H1 (cell line): ENCODE data around the gene EPB42. TPM values are rescaled to one million over a fixed set of nuclear protein-coding genes. Genes with fewer than 3 reads are reported as not detected.
"Not testable (repeated sequence)": the region's sequence is repeated elsewhere in the genome, so short reads cannot be mapped to it uniquely, and the experiment has no call there.

Experiments used
- CTCF ChIA-PET: fragments of 300-600 bp; sonication (Branson Sonifier 250); formaldehyde crosslinking; loops from one replicate; lab custom pipeline; 2021; ENCODE audit not compliant: partially characterized antibody; lab: Charles Lee
- POLR2A ChIA-PET: fragments of 300-600 bp; sonication (Branson Sonifier 250); formaldehyde crosslinking; loops from one replicate; lab custom pipeline; 2021; ENCODE audit warnings: inconsistent platforms; ENCODE audit not compliant: partially characterized antibody; lab: Charles Lee
- DNase-seq, 2 experiments: peaks; one replicate each; pipeline versions ENCODE4 v3.0.0 to v3.0.0-alpha.2; 2010 to 2022; ENCODE audit warnings: low spot score in 2 of 2, low read depth in 1 of 2, mixed read lengths in 1 of 2
- FAIRE-seq: peaks from 2 replicates; lab custom pipeline; 2011; peaks lifted over from hg19 to GRCh38; lab: Jason Lieb, UNC
- H2AFZ ChIP-seq: 2 replicates; pipeline ENCODE4 v1.8.1; 2012; ENCODE audit warnings: low read length, inconsistent platforms
- H2AK5ac ChIP-seq: 2 replicates; pipeline ENCODE4 v1.6.1; 2013; ENCODE audit warnings: low read depth, low read length
- H2BK120ac ChIP-seq: replicated peaks from 2 replicates; pipeline ENCODE3; 2013; ENCODE audit warnings: low read depth, low read length, inconsistent platforms
- H2BK12ac ChIP-seq: 2 replicates; pipeline ENCODE4 v1.6.1; 2013; ENCODE audit warnings: low read depth, low read length
- H2BK15ac ChIP-seq: 2 replicates; pipeline ENCODE4 v1.6.1; 2013; ENCODE audit warnings: low read length
- H2BK20ac ChIP-seq: 2 replicates; pipeline ENCODE4 v1.6.1; 2013; ENCODE audit warnings: low read length
- H2BK5ac ChIP-seq: 2 replicates; pipeline ENCODE4 v1.6.1; 2013; ENCODE audit warnings: low read depth, low read length
- H3K14ac ChIP-seq: 2 replicates; pipeline ENCODE4 v1.6.1; 2013; ENCODE audit warnings: inconsistent platforms; ENCODE audit not compliant: insufficient read length
- H3K18ac ChIP-seq: 2 replicates; pipeline ENCODE4 v1.6.1; 2013; ENCODE audit warnings: low read length; ENCODE audit errors: extremely low read depth
- H3K23ac ChIP-seq: 2 replicates; pipeline ENCODE4 v1.6.1; 2013; ENCODE audit warnings: inconsistent platforms; ENCODE audit not compliant: insufficient read length
- H3K23me2 ChIP-seq: 2 replicates; pipeline ENCODE4 v1.6.1; 2013; ENCODE audit warnings: low read depth, low read length
- H3K27ac ChIP-seq: 2 replicates; pipeline ENCODE4 v1.6.1; 2011; ENCODE audit warnings: low read depth, low read length, inconsistent platforms
- H3K27me3 ChIP-seq, 4 experiments: replicated peaks in 1 of 4; 1 replicate in 1 of 4; 2 replicates in 3 of 4; pipeline versions ENCODE4 v1.6.1 to v1.8.1; 2011 to 2013; ENCODE audit warnings: low read length in 3 of 4, mild to moderate bottlenecking in 3 of 4, inconsistent platforms in 2 of 4, mixed read lengths in 2 of 4, moderate library complexity in 1 of 4; ENCODE audit not compliant: control insufficient read depth in 3 of 4, insufficient read depth in 3 of 4; ENCODE audit errors: extremely low read depth in 1 of 4
- H3K36me3 ChIP-seq, 4 experiments: 2 replicates each; pipeline versions ENCODE4 v1.6.1 to v1.8.1; 2011 to 2013; ENCODE audit warnings: mild to moderate bottlenecking in 4 of 4, low read length in 3 of 4, moderate library complexity in 2 of 4, control low read depth in 1 of 4, inconsistent platforms in 1 of 4; ENCODE audit not compliant: insufficient read depth in 4 of 4, control insufficient read depth in 2 of 4
- H3K4ac ChIP-seq: replicated peaks from 2 replicates; pipeline ENCODE3; 2013; ENCODE audit warnings: low read length, low read depth, mixed read lengths, inconsistent platforms; ENCODE audit not compliant: insufficient read length
- H3K4me1 ChIP-seq, 4 experiments: replicated peaks in 1 of 4; 1 replicate in 1 of 4; 2 replicates in 3 of 4; pipeline versions ENCODE4 v1.6.1 to v1.8.1; 2011 to 2013; ENCODE audit warnings: low read length in 3 of 4, inconsistent platforms in 2 of 4, mixed read lengths in 1 of 4; ENCODE audit not compliant: insufficient read depth in 4 of 4, control insufficient read depth in 3 of 4
- H3K4me2 ChIP-seq, 2 experiments: 2 replicates each; pipeline versions ENCODE4 v1.6.1 to v1.8.1; 2011 to 2013; ENCODE audit warnings: low read depth in 2 of 2, low read length in 2 of 2, control low read depth in 1 of 2, inconsistent platforms in 1 of 2, mild to moderate bottlenecking in 1 of 2; ENCODE audit not compliant: insufficient read depth in 1 of 2
- H3K4me3 ChIP-seq, 4 experiments: fragments of 200-600, 300-600 bp in 1 of 4; sonication (generic), shearing (Covaris generic), sonication (Bioruptor Twin) in 1 of 4; 2 replicates each; pipeline versions ENCODE4 v1.5.1 to v1.8.1; 2011 to 2016; ENCODE audit warnings: low read length in 4 of 4, low read depth in 3 of 4, control low read depth in 2 of 4, inconsistent platforms in 2 of 4, mild to moderate bottlenecking in 2 of 4, mixed read lengths in 1 of 4, moderate library complexity in 1 of 4; ENCODE audit not compliant: insufficient read depth in 2 of 4; ENCODE audit errors: extremely low read depth in 1 of 4
- H3K56ac ChIP-seq: replicated peaks from 2 replicates; pipeline ENCODE3; 2013; ENCODE audit warnings: low read depth, mild to moderate bottlenecking, mixed read lengths, low read length, inconsistent platforms; ENCODE audit not compliant: insufficient read length
- H3K79me1 ChIP-seq: 2 replicates; pipeline ENCODE4 v1.6.1; 2013; ENCODE audit warnings: low read depth, low read length, control low read depth
- H3K79me2 ChIP-seq, 2 experiments: 2 replicates each; pipeline versions ENCODE4 v1.6.1 to v1.8.1; 2012 to 2013; ENCODE audit warnings: low read length in 2 of 2, mild to moderate bottlenecking in 2 of 2, inconsistent platforms in 1 of 2; ENCODE audit not compliant: insufficient read depth in 2 of 2, control insufficient read depth in 1 of 2
- H3K9ac ChIP-seq, 4 experiments: replicated peaks in 1 of 4; 1 replicate in 1 of 4; 2 replicates in 3 of 4; pipeline versions ENCODE4 v1.6.1 to v1.8.1; 2011 to 2013; ENCODE audit warnings: low read depth in 3 of 4, low read length in 3 of 4, control low read depth in 2 of 4, mild to moderate bottlenecking in 2 of 4, moderate library complexity in 2 of 4, inconsistent platforms in 1 of 4; ENCODE audit errors: extremely low read depth in 1 of 4
- H3K9me3 ChIP-seq, 2 experiments: 2 replicates each; pipeline versions ENCODE4 v1.6.1 to v1.8.1; 2012 to 2013; ENCODE audit warnings: mild to moderate bottlenecking in 2 of 2, moderate library complexity in 2 of 2, control low read depth in 1 of 2, inconsistent platforms in 1 of 2, low read depth in 1 of 2, low read length in 1 of 2, mixed read lengths in 1 of 2; ENCODE audit not compliant: insufficient read depth in 2 of 2
- H4K20me1 ChIP-seq, 2 experiments: replicated peaks in 1 of 2; 2 replicates each; pipeline versions ENCODE3 to v1.8.1; 2011 to 2013; ENCODE audit warnings: inconsistent platforms in 2 of 2, low read length in 2 of 2, mild to moderate bottlenecking in 1 of 2; ENCODE audit not compliant: insufficient read depth in 2 of 2, control insufficient read depth in 1 of 2
- H4K5ac ChIP-seq: 2 replicates; pipeline ENCODE4 v1.6.1; 2013; ENCODE audit warnings: low read length, low read depth, mixed read lengths, inconsistent platforms; ENCODE audit not compliant: insufficient read length
- H4K8ac ChIP-seq: 2 replicates; pipeline ENCODE4 v1.8.0; 2013; ENCODE audit warnings: mild to moderate bottlenecking, moderate library complexity, low read length, inconsistent platforms; ENCODE audit not compliant: insufficient read depth; ENCODE audit errors: extremely low read depth
- H4K91ac ChIP-seq: replicated peaks from 2 replicates; pipeline ENCODE3; 2013; ENCODE audit warnings: low read length, mixed read lengths, inconsistent platforms; ENCODE audit not compliant: insufficient read length
- WGBS, 2 experiments: shearing (Covaris generic) in 1 of 2; methylation state at CpG; one replicate each; pipeline versions ENCODE4 v1.1.6 to v1.1.7; 2013 to 2015; ENCODE audit warnings: low lambda C conversion rate in 2 of 2, mixed read lengths in 2 of 2, inconsistent platforms in 1 of 2, low coverage in 1 of 2, missing lambda C conversion rate in 1 of 2; ENCODE audit not compliant: insufficient replicate concordance in 2 of 2, insufficient coverage in 1 of 2, insufficient read length in 1 of 2; ENCODE audit errors: extremely low coverage in 1 of 2, missing lambda C conversion rate in 1 of 2; 5-methylcytosine and 5-hydroxymethylcytosine counted together
- polyA plus RNA-seq, 7 experiments: library from polyadenylated mRNA; depleted of rRNA in 3 of 7; stranded (reverse) in 5 of 7; unstranded in 2 of 7; fragments of >200 nt in 5 of 7; fragments of 200-250 nt in 2 of 7; gene quantifications; 1 replicate in 5 of 7; 2 replicates in 1 of 7; 4 replicates in 1 of 7; pipeline versions ENCODE4 v1.2.1 to v1.2.3, GENCODE V29; 2011 to 2013; ENCODE audit warnings: missing spikeins in 2 of 7, mixed read lengths in 2 of 7
- total RNA-seq: library from RNA; stranded (reverse); fragmentation: NEBNext Ultra II Directional; extraction: Animal tissue kit (Norgen Biotek cat#: 25700); gene quantifications from 2 replicates; pipeline ENCODE4 v1.2.1, GENCODE V29; 2021

The EPB42 gene
- total and polyA plus RNA-seq, 2 of the 8 experiments (the other 6 are each of a cell fraction or from before 2014, with no cell fraction given), result not detected

DNA sequence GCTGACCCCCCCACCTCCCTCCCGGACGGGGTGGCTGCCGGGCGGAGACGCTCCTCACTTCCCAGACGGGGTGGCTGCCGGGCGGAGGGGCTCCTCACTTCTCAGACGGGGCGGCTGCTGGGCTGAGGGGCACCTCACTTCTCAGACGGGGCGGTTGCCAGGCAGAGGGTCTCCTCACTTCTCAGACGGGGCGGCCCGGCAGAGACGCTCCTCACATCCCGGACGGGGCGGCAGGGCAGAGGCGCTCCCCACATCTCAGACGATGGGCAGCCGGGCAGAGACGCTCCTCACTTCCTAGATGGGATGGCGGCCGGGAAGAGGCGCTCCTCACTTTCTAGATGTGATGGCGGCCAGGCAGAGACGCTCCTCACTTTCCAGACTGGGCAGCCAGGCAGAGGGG, 53.6 kb downstream of the EPB42 start:
- H4K5ac ChIP-seq, H3K79me1 ChIP-seq, H4K91ac ChIP-seq, H3K4me3 ChIP-seq, H3K4me1 ChIP-seq, H3K23ac ChIP-seq, DNase-seq, H3K79me2 ChIP-seq, H2BK120ac ChIP-seq, FAIRE-seq, H3K4me2 ChIP-seq, H3K36me3 ChIP-seq, H3K9ac ChIP-seq, H2BK15ac ChIP-seq, H2AFZ ChIP-seq, H2BK5ac ChIP-seq, H4K8ac ChIP-seq, H3K14ac ChIP-seq, H4K20me1 ChIP-seq, H2BK20ac ChIP-seq, H3K27me3 ChIP-seq, H3K56ac ChIP-seq, H2AK5ac ChIP-seq, H3K9me3 ChIP-seq, H3K18ac ChIP-seq, H3K4ac ChIP-seq, H3K23me2 ChIP-seq, CTCF ChIA-PET, H3K27ac ChIP-seq, H2BK12ac ChIP-seq, POLR2A ChIA-PET: not testable (repeated sequence)
- 95% methylated on average over 17 of the region's 28 CpGs; no CpG with 5 or more reads in 1 of the 2 experiments for WGBS, 2 experiments
